ENCODE data around the gene NRF1.

The NRF1 gene

GRCh38 chr7:129680400-129680799 lies 68.9 kb downstream of the NRF1 start:
- H3K4me3 ChIP-seq (replicated peaks; ENCODE audit: low read depth, low read length) = no peak overlapping the region
- TF ChIP-seq, protein P1, sequence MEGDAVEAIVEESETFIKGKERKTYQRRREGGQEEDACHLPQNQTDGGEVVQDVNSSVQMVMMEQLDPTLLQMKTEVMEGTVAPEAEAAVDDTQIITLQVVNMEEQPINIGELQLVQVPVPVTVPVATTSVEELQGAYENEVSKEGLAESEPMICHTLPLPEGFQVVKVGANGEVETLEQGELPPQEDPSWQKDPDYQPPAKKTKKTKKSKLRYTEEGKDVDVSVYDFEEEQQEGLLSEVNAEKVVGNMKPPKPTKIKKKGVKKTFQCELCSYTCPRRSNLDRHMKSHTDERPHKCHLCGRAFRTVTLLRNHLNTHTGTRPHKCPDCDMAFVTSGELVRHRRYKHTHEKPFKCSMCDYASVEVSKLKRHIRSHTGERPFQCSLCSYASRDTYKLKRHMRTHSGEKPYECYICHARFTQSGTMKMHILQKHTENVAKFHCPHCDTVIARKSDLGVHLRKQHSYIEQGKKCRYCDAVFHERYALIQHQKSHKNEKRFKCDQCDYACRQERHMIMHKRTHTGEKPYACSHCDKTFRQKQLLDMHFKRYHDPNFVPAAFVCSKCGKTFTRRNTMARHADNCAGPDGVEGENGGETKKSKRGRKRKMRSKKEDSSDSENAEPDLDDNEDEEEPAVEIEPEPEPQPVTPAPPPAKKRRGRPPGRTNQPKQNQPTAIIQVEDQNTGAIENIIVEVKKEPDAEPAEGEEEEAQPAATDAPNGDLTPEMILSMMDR (IDR thresholded peaks at IDR 0.05; ENCODE audit: low read depth, low read length, missing control alignments) = no peak
- no peak for DNase-seq (ENCODE audit: extremely low read depth, low read depth)

GRCh38 chr7:129684777-129685176 lies 73.3 kb downstream of the NRF1 start:
- DNase-seq (ENCODE audit: extremely low read depth, low read depth) = no peak
- H3K4me3 ChIP-seq (replicated peaks; ENCODE audit: low read depth, low read length) = no peak overlapping the region
- TF ChIP-seq, protein P1 (IDR thresholded peaks at IDR 0.05; ENCODE audit: low read depth, low read length, missing control alignments) = no peak

DNA sequence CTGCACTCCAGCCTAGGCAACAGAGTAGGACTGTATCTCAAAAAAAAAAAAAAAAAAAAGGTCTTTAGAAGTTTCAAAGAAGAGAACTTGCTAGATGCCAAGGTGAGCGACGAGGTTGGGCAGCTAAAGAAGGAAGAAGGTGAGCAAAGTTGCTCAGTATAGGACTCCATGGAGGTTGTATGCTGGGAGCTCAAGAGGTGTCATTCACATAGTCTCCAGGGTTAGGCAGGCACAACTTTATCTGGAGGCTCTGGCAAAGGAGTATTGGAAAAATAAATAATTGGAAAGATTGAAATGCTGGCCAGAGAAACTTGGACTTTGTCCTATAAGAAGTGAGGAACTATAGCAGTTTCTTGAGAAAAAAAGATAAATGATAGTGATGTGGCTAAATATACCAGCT lies 74.5 kb downstream of the NRF1 start:
- no peak for DNase-seq (ENCODE audit: extremely low read depth, low read depth)
- TF ChIP-seq, protein P1 (IDR thresholded peaks at IDR 0.05; ENCODE audit: low read depth, low read length, missing control alignments) = no peak
- H3K4me3 ChIP-seq (replicated peaks; ENCODE audit: low read depth, low read length) = no peak overlapping the region

GRCh38 chr7:129688503-129689222 lies 77.1 kb downstream of the NRF1 start:
- DNase-seq (ENCODE audit: extremely low read depth, low read depth) = no peak
- TF ChIP-seq, protein P1 (IDR thresholded peaks at IDR 0.05; ENCODE audit: low read depth, low read length, missing control alignments) = no peak
- no peak overlapping the region for H3K4me3 ChIP-seq (replicated peaks; ENCODE audit: low read depth, low read length)

DNA sequence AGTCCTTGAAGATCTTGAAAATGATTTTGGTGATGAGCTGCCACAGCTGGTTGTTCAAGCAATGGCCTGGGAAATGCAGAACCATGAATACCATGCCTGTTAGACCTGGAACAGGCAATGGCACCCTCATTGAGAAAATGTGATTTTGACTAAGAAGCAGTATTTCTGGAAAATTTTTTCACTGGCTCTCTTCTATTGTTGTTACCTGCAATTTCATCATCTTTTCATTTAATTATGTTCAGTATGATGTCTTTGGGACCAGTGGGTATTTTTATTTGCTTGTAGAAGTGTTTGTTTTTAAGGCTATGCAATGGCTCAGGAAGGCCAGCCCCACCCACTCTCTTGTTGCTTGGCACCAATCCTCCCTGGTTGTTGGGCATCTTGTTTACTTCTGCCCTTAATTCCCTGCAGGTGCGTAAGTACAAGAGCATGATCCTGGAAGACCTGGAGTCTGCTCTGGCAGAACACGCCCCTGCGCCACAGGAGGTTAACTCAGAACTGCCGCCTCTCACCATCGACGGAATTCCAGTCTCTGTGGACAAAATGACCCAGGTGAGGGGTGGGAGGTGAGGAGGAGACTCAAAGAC lies 78.6 kb downstream of the NRF1 start:
- DNase-seq (ENCODE audit: extremely low read depth, low read depth) = no peak
- TF ChIP-seq, protein P1 (IDR thresholded peaks at IDR 0.05; ENCODE audit: low read depth, low read length, missing control alignments) = no peak
- no peak overlapping the region for H3K4me3 ChIP-seq (replicated peaks; ENCODE audit: low read depth, low read length)

DNA sequence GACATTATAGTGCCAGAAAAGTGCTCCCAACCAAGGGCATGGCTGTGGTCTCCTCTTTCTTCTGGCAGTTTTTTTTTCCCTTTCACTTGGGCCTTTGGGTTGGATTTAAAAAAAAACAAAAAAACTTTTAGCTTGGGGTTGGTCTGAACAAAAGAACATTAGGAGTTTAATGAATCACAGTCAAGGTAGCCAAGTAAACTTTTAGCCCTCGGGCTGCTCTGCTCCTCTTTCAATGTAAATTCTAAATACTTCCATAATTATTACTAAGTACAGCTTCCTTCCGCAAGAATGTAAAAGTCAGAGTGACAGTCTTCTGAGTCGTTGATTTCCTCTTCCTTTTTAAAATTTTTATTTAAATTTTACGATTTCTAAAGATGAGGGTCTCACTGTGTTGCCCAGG lies 79.2 kb downstream of the NRF1 start:
- H3K4me3 ChIP-seq (replicated peaks; ENCODE audit: low read depth, low read length) = no peak overlapping the region
- DNase-seq (ENCODE audit: extremely low read depth, low read depth) = no peak
- TF ChIP-seq, protein P1 (IDR thresholded peaks at IDR 0.05; ENCODE audit: low read depth, low read length, missing control alignments) = no peak
